IPS-NIHi11 (cell line): ENCODE results near the gene SHISA3.
"Not testable (repeated sequence)": the region's sequence is repeated elsewhere in the genome, so short reads cannot be mapped to it uniquely, and the experiment has no call there.

ENCODE experiments used
- DNase-seq: peaks from one replicate; pipeline ENCODE4 v3.0.0; 2012; ENCODE audit warnings: mixed read lengths, low spot score

The SHISA3 gene

DNA sequence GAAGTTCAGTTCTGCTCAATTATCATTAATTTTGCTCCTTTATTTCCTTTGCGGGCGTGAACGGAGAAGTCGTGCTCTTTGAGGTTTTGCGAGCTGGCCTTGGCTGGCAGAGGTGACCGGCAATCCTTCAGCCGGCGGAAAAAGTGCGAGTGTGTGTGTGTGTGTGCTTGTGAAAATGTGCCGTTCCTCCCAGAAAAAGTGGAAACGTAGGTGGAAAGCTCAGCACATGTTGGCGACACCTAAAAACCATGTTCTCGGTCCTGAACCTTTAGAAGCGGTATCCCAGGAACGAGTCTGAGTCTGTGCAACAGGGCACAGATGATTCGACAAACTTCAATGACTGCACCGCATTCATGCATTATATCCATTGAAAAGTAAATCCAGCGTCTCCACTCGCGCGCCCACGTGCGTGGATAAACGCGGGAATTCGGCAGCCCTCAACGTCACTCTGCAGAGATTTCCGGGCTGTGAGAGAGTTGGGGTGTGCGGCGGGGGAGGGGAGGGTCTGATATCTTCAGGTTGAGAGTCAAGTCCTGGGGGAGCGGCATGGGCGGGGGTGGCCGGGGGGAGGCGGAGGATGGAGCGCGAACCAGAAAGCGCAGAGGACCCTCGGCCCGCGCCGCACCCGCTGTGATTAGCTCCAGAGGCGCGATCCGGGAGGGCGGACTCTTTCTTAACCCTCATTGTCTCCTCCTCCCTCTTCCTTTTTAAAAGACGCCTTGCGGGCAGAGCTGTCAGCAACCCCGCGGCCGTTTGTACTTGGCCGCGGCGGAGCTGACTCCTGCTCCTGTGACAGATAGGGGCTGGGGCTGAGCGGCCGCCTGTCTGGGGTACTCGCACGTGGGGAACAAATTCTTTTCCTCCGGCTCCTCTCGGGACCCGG, at the start of gene SHISA3:
SHISA3 (plus strand) TSS at position 737 of the 883 bp plus-strand sequence. CDS start 569 bp downstream, outside the sequence.
- DNase-seq = peak; percentile 57

GRCh38 chr4:42348247-42348646, 49.0 kb upstream of the SHISA3 start:
- DNase-seq = no peak

DNA sequence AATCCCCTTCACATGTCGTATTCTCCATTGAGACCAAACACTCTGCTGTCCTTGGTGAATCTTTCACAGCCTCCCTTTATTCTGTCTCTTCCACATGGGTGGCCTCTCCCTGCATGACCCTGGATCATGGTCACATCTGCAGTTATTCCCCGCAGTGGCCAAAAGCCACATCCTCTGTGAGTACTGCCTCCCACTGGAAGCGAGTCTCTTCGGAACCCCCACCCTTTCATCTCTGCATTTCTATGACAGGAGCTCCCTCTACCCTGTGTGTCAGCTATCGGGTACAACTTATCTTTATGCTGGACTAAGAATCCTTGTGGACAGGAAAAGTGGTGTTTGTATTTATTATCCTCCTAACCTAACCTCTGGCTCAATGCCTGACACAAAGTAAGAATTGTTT, 48.6 kb upstream of the SHISA3 start:
- no peak for DNase-seq

GRCh38 chr4:42350611-42351182, 46.6 kb upstream of the SHISA3 start:
- no peak for DNase-seq

DNA sequence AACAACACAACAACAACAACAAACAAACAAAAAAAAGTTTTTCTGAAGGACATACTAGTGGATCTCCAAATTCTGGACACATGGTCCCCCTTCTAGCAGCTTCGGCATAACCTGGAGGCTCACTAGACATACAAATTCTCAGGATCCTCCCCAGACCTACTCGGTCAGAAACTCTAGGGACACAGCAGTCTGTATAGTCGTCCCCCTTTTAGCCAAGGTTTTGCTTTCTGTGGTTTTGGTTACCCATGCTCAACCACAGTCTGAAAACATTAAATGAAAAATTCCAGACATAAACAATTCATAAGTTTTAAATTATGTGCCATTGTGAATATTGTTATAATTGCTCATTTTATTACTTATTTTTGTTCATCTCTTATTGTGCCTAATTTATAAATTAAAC, 45.2 kb upstream of the SHISA3 start:
- DNase-seq = no peak

- no peak for DNase-seq
These were observed 40.0 kb upstream of the SHISA3 start for GRCh38 chr4:42357325-42357724.

DNA sequence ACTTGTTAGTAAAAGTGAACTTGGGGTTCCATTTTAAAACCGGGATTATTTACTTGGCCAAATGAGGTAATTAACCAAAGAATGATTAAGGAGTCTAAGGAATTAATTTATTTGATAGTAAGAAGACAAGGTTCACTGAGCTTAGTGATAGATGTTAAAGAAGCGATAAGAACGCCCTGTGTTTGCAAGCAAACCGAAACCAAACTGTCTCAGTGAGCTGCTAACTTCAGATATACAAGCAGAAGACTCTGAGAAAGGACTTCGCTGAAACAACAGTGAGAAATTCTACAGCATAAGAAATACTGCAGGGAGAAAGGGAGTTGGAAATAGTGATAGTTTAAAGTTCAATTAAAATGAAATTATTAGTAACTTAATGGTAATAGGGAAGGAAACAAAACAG, 37.6 kb upstream of the SHISA3 start:
- DNase-seq = no peak

GRCh38 chr4:42360256-42360669, 37.0 kb upstream of the SHISA3 start:
- no peak for DNase-seq

DNA sequence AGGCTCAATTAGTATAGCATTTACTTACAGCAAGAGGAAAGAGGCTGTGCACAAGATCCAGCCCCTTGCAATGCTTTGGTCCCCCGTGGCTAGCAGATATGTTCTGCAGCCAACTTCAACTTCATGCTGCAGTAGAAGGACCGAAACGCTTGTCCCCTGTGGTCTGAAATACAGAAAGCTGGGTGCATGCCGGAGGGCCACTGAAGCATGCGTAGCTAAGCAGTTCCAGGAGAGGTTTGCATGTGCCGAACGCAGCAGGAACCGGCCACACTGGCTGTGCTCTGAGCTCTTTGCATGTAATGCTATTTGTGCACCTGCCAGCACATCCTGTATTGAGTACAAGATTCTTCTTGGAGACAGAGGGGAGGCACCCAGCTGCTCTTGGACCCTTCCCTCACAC, 35.8 kb upstream of the SHISA3 start:
- peak; percentile 19 for DNase-seq

DNA sequence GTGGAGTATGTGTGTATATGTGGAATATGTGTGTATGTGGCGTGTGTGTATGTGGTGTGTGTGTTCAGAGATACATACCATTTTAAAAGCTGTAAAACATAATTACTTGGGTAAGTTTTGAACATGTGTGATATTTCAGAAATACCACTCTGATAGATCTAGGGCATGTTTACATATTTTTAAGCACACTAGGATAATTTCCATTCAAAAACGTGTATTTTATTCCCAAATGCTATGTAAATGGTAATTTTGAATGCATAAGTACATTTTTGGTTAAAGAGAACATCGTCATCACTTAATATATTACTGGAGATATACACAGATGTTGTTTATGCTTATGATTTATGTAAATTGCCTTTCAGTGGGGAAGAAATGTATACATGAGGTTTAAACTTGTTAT, 34.7 kb upstream of the SHISA3 start:
- no peak for DNase-seq

- no peak for DNase-seq
These were observed 33.7 kb upstream of the SHISA3 start for GRCh38 chr4:42363614-42364013.

DNA sequence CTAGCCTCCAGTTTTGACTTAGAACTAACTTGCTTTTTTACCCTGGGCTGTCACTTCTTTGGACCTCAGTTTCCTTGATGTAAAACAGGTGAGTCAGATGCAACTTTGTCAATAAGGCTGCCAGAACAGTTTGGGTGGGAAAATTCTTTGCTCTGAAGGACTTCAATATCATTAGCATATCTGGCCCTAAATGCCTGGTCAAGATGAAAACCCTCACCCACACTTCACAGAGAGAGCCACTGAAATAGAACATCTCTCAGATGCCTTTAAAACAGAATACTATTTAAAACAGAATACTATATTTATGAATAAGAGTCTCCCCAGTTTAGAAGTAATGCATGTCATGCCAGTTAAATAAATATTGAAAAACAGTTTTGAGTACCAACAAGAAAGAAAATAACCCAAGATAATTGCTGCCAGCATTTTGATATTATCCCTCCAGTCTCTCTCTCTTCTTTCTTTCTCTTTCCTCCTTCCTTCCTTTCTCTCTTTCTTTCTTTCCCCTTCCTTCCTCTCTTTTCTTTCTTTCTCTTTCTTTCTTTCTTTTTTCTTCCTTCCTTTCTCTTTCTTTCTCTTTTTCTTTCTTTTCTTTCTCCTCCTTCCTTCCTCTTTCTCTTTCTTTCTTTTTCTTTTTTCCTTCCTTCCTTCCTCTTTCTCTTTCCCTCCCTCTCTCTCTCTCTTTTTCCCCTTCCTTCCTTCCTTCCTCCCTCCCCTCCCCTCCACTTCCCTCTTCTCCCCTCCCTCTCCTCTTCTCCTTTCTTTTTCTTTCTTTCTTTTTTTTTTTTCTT, 32.8 kb upstream of the SHISA3 start:
- no peak for DNase-seq

DNA sequence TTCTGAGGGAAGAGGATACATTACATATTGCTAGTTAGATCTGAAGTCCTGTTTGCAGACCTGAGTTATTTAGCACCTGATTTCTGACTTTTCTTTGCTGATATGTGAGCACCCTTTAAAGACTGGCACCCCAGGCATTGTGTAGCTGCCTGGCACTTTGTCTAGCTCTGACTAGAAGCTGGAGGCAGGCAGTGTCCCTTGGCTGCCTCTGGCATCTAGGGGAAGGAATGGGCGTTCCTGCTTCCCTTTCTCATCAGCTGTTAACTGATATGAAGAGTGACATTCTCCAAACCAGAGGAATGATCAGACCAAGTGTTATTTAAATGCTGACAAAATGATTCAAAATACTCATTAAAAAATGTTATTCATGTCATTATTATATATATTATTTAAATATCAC, 30.3 kb upstream of the SHISA3 start:
- no peak for DNase-seq

DNA sequence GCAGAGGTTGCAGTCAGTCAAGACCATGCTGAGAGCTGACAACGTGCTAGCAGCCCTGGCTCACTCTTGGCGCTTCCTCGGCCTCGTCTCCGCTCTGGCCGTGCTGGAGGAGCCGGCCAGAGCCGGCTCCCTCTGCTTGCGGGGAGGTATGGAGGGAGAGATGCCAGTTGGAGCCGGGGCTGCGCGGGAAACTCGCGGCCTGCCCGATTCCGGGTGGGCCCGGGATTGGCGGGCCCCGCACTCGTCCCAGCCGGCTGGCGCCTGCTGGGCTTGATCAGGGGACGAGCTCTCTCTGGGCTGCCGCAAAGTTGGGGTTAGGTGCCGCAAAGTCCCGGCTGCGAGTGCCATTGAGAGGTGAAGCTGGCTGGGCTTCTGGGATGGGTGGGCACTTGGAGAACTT, 27.8 kb upstream of the SHISA3 start:
- DNase-seq = no peak

DNA sequence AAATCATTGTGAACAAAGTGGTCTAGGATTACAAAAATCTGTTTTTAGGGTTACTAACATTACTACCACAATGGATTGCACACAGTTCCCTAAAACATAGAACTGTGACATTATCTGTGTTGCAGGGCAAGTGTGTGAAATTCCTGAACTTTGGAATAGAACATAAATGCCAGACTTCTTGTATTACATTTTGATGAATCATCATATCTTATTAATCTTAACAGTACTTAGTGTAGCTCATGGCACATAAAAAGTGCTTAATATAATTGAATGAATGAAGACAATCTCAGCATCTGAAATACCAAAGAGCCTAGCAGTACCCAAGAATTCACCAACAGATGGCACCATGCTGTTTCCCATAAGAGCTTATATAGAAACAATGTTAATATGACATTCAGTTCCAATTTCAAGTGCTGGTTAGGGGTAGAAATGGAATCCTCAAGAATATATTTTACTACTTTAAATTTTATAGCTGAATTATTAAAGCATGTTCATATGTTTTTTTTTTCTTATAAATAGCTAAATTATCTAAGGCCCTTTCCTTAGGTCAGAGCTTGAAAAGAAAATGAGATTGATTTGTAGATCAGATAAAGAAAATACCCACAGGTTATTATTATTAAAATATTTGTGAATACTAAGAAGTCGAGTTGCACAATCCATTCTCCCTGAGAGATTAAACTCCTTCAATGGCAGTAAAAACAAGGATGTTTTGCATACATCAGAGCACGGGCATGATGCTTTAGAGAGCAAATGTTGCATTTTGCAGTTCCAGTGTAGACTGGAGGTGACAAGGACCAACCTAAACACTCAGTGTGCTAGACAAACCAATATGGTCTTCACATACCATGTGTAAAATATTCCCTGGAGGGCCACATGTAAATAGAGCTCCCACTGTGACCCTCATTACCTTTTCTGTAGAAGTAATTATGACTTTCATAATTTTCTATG, 25.7 kb upstream of the SHISA3 start:
- DNase-seq = peak; percentile 31

DNA sequence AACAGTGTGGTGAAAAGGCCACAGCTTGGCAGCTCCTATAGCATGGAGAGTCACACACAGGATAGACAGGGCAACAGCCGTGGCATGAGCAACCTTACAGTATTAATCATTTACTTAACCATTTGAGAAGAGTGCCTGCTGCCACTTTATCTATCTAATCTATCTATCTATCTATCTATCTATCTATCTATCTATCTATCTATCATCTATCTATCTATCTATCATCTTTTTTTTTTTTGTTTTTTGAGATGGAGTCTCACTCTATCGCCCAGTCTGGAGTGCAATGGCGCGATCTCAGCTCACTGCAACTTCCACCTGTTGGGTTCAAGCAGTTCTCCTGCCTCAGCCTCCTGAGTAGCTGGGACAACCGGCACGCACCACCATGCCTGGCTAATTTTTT, 25.0 kb upstream of the SHISA3 start:
- DNase-seq = not testable (repeated sequence)

DNA sequence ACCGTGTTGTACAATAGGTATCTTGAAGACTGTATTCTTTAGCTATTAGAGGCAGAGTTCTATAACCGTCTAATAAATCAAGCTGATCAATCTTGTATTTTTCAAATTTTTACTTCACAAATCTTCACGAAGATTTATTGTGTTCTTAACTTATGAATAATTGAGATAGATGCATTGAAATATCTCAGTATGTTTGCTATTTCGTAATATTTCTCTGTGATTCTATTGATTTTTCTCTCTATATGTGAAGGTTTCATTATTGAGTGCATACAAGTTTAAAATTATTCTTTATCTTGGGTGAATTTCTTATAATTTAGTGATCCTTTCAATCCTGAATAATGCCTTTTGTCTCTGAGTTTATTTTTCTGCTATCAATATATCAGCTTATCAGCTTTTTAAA, 19.8 kb upstream of the SHISA3 start:
- DNase-seq = no peak

DNA sequence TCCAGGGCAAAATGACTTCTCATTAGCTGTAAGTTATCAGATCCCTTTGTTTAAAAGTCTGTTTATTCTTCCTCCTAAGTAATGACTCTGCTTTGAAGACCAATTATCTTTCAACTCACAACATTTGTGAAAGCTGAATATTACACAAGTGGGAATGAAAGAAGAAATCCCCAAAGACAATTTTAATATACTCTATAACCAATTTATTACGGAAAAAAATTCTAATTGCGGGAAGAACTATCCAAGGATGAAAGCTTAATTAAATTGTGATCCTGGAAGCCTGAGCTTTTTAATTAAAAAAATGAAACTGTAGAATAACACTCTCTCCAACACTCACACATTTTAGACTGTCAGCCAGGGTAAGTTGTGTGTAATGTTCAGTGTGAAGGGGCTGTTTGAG, 15.6 kb upstream of the SHISA3 start:
- no peak for DNase-seq

DNA sequence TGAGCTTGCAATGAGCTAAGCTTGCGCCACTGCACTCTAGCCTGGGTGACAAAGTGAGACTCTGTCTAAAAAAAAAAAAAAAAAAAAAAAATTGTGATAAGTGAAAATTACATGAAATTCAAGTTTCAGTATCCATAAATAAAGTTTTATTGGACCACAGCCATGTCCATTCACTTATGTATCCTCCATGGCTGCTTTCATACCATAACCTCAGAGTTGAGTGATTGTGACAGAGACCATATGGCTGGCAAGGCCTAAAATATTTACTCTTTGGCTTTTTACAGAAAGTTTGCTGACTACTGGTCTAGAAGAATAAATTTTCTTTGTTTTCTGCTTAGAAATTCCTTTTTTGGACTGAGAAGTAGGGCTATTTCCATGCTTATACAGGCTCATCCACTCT, 11.8 kb upstream of the SHISA3 start:
- no peak for DNase-seq

DNA sequence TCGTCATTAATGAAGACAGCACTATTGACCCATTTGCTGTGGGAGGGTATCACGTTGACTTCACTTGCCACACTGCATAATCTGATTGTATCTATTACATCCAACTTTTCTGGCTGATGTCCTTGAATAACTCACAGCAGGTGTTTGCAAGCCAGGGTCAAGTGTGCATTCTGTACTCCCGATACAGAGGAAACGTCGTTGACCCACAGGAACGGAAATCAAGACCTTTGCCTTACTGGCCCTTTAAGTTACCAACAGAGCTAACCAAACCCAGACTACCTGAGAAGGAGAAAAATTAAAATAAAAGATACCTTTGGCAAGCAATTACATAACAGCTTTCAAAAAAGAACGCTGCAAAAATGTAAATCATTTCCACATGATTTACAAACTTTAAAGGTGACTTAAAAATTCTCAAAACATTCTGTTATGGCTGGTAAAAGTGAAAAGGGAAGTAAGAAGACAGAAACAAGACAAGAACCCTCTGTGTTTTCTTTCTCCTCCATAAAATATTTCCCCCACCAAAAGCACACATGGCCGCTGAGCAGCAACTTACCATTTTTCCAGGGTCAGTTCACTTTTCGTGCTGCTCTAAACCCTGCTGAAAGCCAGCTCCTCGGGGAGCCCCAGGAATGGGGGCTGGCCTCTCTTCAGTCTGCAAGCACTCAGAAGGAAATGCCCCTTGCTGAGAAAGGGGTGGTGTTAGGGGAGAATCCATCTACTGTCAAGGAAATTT, 6.5 kb upstream of the SHISA3 start:
- DNase-seq = no peak

GRCh38 chr4:42391355-42391664, 6.0 kb upstream of the SHISA3 start:
- DNase-seq = no peak
